DOHH2 (cell line): Measurements from ENCODE around the gene BRICD5.

Experiments used
- H3F3A ChIP-seq: fragments of 200-600 bp; sonication (generic), shearing (Covaris generic); 2 replicates; pipeline ENCODE4 v1.6.0; 2016; ENCODE audit warnings: antibody characterized with exemption, mild to moderate bottlenecking; ENCODE audit not compliant: control insufficient read depth, insufficient read depth
- H3K27ac ChIP-seq: fragments of 200-600 bp; sonication (generic); 2 replicates; pipeline ENCODE4 v1.5.1; 2014; ENCODE audit warnings: low read depth, mild to moderate bottlenecking, low read length, moderate library complexity
- H3K27me3 ChIP-seq: fragments of 200-600 bp; sonication (generic); 2 replicates; pipeline ENCODE4 v1.6.1; 2014; ENCODE audit warnings: mild to moderate bottlenecking, low read length, mixed read lengths; ENCODE audit not compliant: control insufficient read depth
- H3K36me3 ChIP-seq: fragments of 200-600 bp; sonication (generic); 2 replicates; pipeline ENCODE4 v1.6.1; 2014; ENCODE audit warnings: mild to moderate bottlenecking, low read length, moderate library complexity, mixed read lengths; ENCODE audit not compliant: control insufficient read depth
- H3K4me1 ChIP-seq: fragments of 200-600 bp; sonication (generic); 2 replicates; pipeline ENCODE4 v1.6.1; 2014; ENCODE audit warnings: mild to moderate bottlenecking, low read length, mixed read lengths; ENCODE audit not compliant: control insufficient read depth
- H3K4me2 ChIP-seq: fragments of 200-600 bp; sonication (generic); 2 replicates; pipeline ENCODE4 v1.6.0; 2014; ENCODE audit warnings: mild to moderate bottlenecking, low read length, moderate library complexity
- H3K4me3 ChIP-seq: fragments of 200-600 bp; sonication (generic); 2 replicates; pipeline ENCODE4 v1.5.1; 2014; ENCODE audit warnings: mild to moderate bottlenecking, low read length, mixed read lengths
- H3K79me2 ChIP-seq: fragments of 200-600 bp; sonication (generic); 2 replicates; pipeline ENCODE4 v1.6.1; 2014; ENCODE audit warnings: mild to moderate bottlenecking, low read length, mixed read lengths; ENCODE audit not compliant: control insufficient read depth
- H3K9me2 ChIP-seq: fragments of 200-600 bp; sonication (generic); replicated peaks from 2 replicates; pipeline ENCODE4 v1.6.1; 2014; ENCODE audit warnings: mild to moderate bottlenecking, low read length, mixed read lengths; ENCODE audit not compliant: control insufficient read depth
- H3K9me3 ChIP-seq: fragments of 200-600 bp; sonication (generic); 2 replicates; pipeline ENCODE4 v1.6.1; 2014; ENCODE audit warnings: antibody characterized with exemption, low read length, mixed read lengths; ENCODE audit not compliant: control insufficient read depth, insufficient read depth
- H4K20me1 ChIP-seq: fragments of 200-600 bp; sonication (generic); 2 replicates; pipeline ENCODE4 v1.6.0; 2014; ENCODE audit warnings: low read depth, mild to moderate bottlenecking, antibody characterized with exemption, low read length, moderate library complexity; ENCODE audit not compliant: control insufficient read depth, insufficient read depth
- CTCF ChIP-seq: fragments of 200-600 bp; sonication (generic); IDR thresholded peaks from one replicate; pipeline ENCODE4 v1.5.1; 2014; ENCODE audit warnings: antibody characterized with exemption, mild to moderate bottlenecking, low read depth, low read length; ENCODE audit not compliant: poor library complexity, severe bottlenecking
- EZH2phosphoT487 ChIP-seq: fragments of 200-600 bp; sonication (generic); IDR thresholded peaks from 2 replicates; pipeline ENCODE4 v1.6.1; 2017; ENCODE audit warnings: borderline replicate concordance, mild to moderate bottlenecking, antibody characterized with exemption, low read length, moderate library complexity, mixed read lengths

Gene BRICD5

GRCh38 chr16:2179107-2179501 lies 31.6 kb downstream of the BRICD5 start:
- no peaks in the 10 kb centered on the region for H3K79me2 ChIP-seq
- H3K27ac ChIP-seq = no peak overlapping the region
- H4K20me1 ChIP-seq = no peaks in the 10 kb centered on the region
- no peaks in the 10 kb centered on the region for H3K27me3 ChIP-seq
- no peak overlapping the region for H3K4me2 ChIP-seq
- H3K9me2 ChIP-seq = no peaks in the 10 kb centered on the region
- 0 out of 2 replicates have a peak, but pooled peaks cover 2% of the 10 kb centered on the region for H3K4me1 ChIP-seq
- peaks cover 49% of the 10 kb centered on the region for H3K36me3 ChIP-seq
- TF ChIP-seq CTCF = no peak
- no peak for TF ChIP-seq EZH2phosphoT487
- no peaks in the 10 kb centered on the region for H3F3A ChIP-seq
- no peaks in the 10 kb centered on the region for H3K9me3 ChIP-seq
- H3K4me3 ChIP-seq = no peak overlapping the region

- Histone ChIP-seq H3K4me2 (no peak overlapping the region), H3K27me3 (no peaks in the 10 kb centered on the region), H3K4me3 (no peak overlapping the region), H3K79me2 (no peaks in the 10 kb centered on the region), H3K9me2 (no peaks in the 10 kb centered on the region), H3K9me3 (no peaks in the 10 kb centered on the region), H3K36me3 (peaks cover 52% of the 10 kb centered on the region), H3K27ac (no peak overlapping the region), H3K4me1 (0 out of 2 replicates have a peak, but pooled peaks cover 1% of the 10 kb centered on the region), H4K20me1 (no peaks in the 10 kb centered on the region), H3F3A (no peaks in the 10 kb centered on the region)
- TF ChIP-seq EZH2phosphoT487 = no peak
Measured at GRCh38 chr16:2178321-2179106, 32.1 kb downstream of the BRICD5 start.

GRCh38 chr16:2177561-2177960 lies 33.1 kb downstream of the BRICD5 start:
- Histone ChIP-seq H3K9me3 (no peaks in the 10 kb centered on the region), H3K4me1 (no peaks in the 10 kb centered on the region), H4K20me1 (no peaks in the 10 kb centered on the region), H3K79me2 (no peaks in the 10 kb centered on the region), H3K4me3 (no peak overlapping the region), H3K27me3 (no peaks in the 10 kb centered on the region), H3K36me3 (peaks cover 60% of the 10 kb centered on the region), H3K27ac (no peak overlapping the region), H3K9me2 (no peaks in the 10 kb centered on the region), H3F3A (no peaks in the 10 kb centered on the region), H3K4me2 (no peak overlapping the region)
- no peak for TF ChIP-seq EZH2phosphoT487
- TF ChIP-seq CTCF = no peak

- H3K4me1 ChIP-seq = no peaks in the 10 kb centered on the region
- H3K9me3 ChIP-seq = no peaks in the 10 kb centered on the region
- no peaks in the 10 kb centered on the region for H3K9me2 ChIP-seq
- no peak overlapping the region for H3K4me3 ChIP-seq
- no peak overlapping the region for H3K4me2 ChIP-seq
- H3K36me3 ChIP-seq = peaks cover 57% of the 10 kb centered on the region
- TF ChIP-seq CTCF (no peak), EZH2phosphoT487 (no peak)
- no peaks in the 10 kb centered on the region for H3F3A ChIP-seq
- H3K79me2 ChIP-seq = no peaks in the 10 kb centered on the region
- H3K27me3 ChIP-seq = no peaks in the 10 kb centered on the region
- no peak overlapping the region for H3K27ac ChIP-seq
- H4K20me1 ChIP-seq = no peaks in the 10 kb centered on the region
Measured at GRCh38 chr16:2177101-2177500, 33.6 kb downstream of the BRICD5 start.
